GM12878 (cell line): ENCODE results near the gene HOXD12.

Experiments
- CHD4 ChIP-seq: fragments of 200-600 bp; sonication (generic); IDR thresholded peaks from 2 replicates; pipeline ENCODE4 v1.6.1; 2016; ENCODE audit warnings: mild to moderate bottlenecking
- EP300 ChIP-seq, 2 experiments: fragments of 150-350 bp in 1 of 2; IDR thresholded peaks; 2 replicates each; pipeline ENCODE4 v1.6.1; 2011 to 2012; ENCODE audit warnings: low read depth in 2 of 2, low read length in 2 of 2, borderline replicate concordance in 1 of 2, improper control_type of control experiment in 1 of 2, inconsistent platforms in 1 of 2; ENCODE audit not compliant: control insufficient read depth in 1 of 2
- HCFC1 ChIP-seq: fragments of 150-350 bp; IDR thresholded peaks from 2 replicates; pipeline ENCODE4 v1.6.1; 2014; ENCODE audit warnings: low read length
- KDM1A ChIP-seq: fragments of 200-600 bp; sonication (generic); IDR thresholded peaks from 2 replicates; pipeline ENCODE4 v1.6.1; 2016; ENCODE audit warnings: borderline replicate concordance
- POLR2AphosphoS5 ChIP-seq: IDR thresholded peaks from 2 replicates; pipeline ENCODE4 v1.6.1; 2011; ENCODE audit warnings: mild to moderate bottlenecking, low read length, inconsistent platforms
- SMC3 ChIP-seq: IDR thresholded peaks from 2 replicates; pipeline ENCODE4 v1.6.1; 2011; ENCODE audit warnings: low read length, improper control_type of control experiment, borderline replicate concordance
- YY1 ChIP-seq: IDR thresholded peaks from 2 replicates; pipeline ENCODE4 v1.6.1; 2011; ENCODE audit warnings: low read depth, mild to moderate bottlenecking, low read length
- TF ChIP-seq, protein P1 (sequence below), 3 experiments: IDR thresholded peaks in 2 of 3; conservative IDR thresholded peaks in 1 of 3; 2 replicates each; pipeline ENCODE4 v1.5.1; 2011; ENCODE audit warnings: low read depth in 3 of 3, low read length in 3 of 3, mild to moderate bottlenecking in 3 of 3, control low read depth in 2 of 3, moderate library complexity in 2 of 3, inconsistent platforms in 1 of 3, mixed read lengths in 1 of 3; ENCODE audit not compliant: control insufficient read depth in 2 of 3, insufficient read depth in 1 of 3; ENCODE audit errors: extremely low read depth in 1 of 3

GRCh38 chr2:176137906-176138305, 38.3 kb downstream of the HOXD12 start:
- TF ChIP-seq, protein P1, sequence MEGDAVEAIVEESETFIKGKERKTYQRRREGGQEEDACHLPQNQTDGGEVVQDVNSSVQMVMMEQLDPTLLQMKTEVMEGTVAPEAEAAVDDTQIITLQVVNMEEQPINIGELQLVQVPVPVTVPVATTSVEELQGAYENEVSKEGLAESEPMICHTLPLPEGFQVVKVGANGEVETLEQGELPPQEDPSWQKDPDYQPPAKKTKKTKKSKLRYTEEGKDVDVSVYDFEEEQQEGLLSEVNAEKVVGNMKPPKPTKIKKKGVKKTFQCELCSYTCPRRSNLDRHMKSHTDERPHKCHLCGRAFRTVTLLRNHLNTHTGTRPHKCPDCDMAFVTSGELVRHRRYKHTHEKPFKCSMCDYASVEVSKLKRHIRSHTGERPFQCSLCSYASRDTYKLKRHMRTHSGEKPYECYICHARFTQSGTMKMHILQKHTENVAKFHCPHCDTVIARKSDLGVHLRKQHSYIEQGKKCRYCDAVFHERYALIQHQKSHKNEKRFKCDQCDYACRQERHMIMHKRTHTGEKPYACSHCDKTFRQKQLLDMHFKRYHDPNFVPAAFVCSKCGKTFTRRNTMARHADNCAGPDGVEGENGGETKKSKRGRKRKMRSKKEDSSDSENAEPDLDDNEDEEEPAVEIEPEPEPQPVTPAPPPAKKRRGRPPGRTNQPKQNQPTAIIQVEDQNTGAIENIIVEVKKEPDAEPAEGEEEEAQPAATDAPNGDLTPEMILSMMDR (IDR thresholded peaks at IDR 0.05 in 2 of 3, conservative IDR thresholded peaks at IDR 0.05 in 1 of 3; ENCODE audit: control insufficient read depth in 2 of 3, extremely low read depth in 1 of 3, insufficient read depth in 1 of 3, low read depth in 3 of 3, low read length in 3 of 3) = no peak
- TF ChIP-seq CHD4 (no peak), YY1 (no peak), HCFC1 (no peak), EP300 (IDR thresholded peaks at IDR 0.05; ENCODE audit: borderline replicate concordance in 1 of 2, control insufficient read depth in 1 of 2, low read depth in 2 of 2, low read length in 2 of 2) (no peak), SMC3 (no peak), KDM1A (no peak), POLR2AphosphoS5 (no peak)
